Measurements from ENCODE around the gene CCDC57. TPM values are rescaled to one million over a fixed set of nuclear protein-coding genes. Genes with fewer than 3 reads are reported as not detected.

The CCDC57 gene
- total and polyA plus RNA-seq, 2 of the 8 experiments (the other 6 are each of a cell fraction or from before 2014, with no cell fraction given), result 8.4 to 12.9 TPM

- H3K27me3 ChIP-seq (replicated peaks in 1 of 4; ENCODE audit: control insufficient read depth in 3 of 4, extremely low read depth in 1 of 4, insufficient read depth in 3 of 4, low read length in 3 of 4), result no peaks in the 10 kb centered on the region
- FAIRE-seq, result no peak
- H3K4ac ChIP-seq (replicated peaks; ENCODE audit: insufficient read length, low read depth, low read length), result no peak overlapping the region
- 0 out of 2 replicates have a peak overlapping the region, but pooled peaks have one; percentile 44 for H2BK5ac ChIP-seq (ENCODE audit: low read depth, low read length)
- no peak overlapping the region for H3K14ac ChIP-seq (ENCODE audit: insufficient read length)
- no peak overlapping the region for H3K4me2 ChIP-seq (ENCODE audit: insufficient read depth in 1 of 2, low read depth in 2 of 2, low read length in 2 of 2)
- no peak overlapping the region for H3K27ac ChIP-seq (ENCODE audit: low read depth, low read length)
- H2BK12ac ChIP-seq (ENCODE audit: low read depth, low read length), result no peak overlapping the region
- no peak for DNase-seq (ENCODE audit: low read depth in 1 of 2, low spot score in 2 of 2)
- no peak overlapping the region for H3K18ac ChIP-seq (ENCODE audit: extremely low read depth, low read length)
- H2AK5ac ChIP-seq (ENCODE audit: low read depth, low read length), result no peak overlapping the region
- no peak overlapping the region for H2BK20ac ChIP-seq (ENCODE audit: low read length)
- no peak overlapping the region for H3K4me3 ChIP-seq (ENCODE audit: extremely low read depth in 1 of 4, insufficient read depth in 2 of 4, low read depth in 3 of 4, low read length in 4 of 4)
- H4K8ac ChIP-seq (ENCODE audit: extremely low read depth, insufficient read depth, low read length), result no peak overlapping the region; the same call in 1 of the 2 replicates
- no peak overlapping the region for H2AFZ ChIP-seq (ENCODE audit: low read length)
- peaks cover 7% of the 10 kb centered on the region for H3K79me1 ChIP-seq (ENCODE audit: low read depth, low read length)
- no peaks in the 10 kb centered on the region for H3K79me2 ChIP-seq (ENCODE audit: control insufficient read depth in 1 of 2, insufficient read depth in 2 of 2, low read length in 2 of 2)
- H3K9me3 ChIP-seq (ENCODE audit: insufficient read depth in 2 of 2, low read depth in 1 of 2, low read length in 1 of 2), result no peaks in the 10 kb centered on the region
- no peak overlapping the region for H2BK15ac ChIP-seq (ENCODE audit: low read length)
- CTCF ChIA-PET (ENCODE audit: partially characterized antibody), result interaction anchor here (0.9 to 1.3 kb wide), 2 partner anchors 12 to 22 kb away, joined by 3 read pairs; no protein-coding TSS in a partner anchor
- H4K91ac ChIP-seq (replicated peaks; ENCODE audit: insufficient read length, low read length), result no peak overlapping the region
- peaks cover 66 to 98% (median 92%) of the 10 kb centered on the region in 4 experiments for H3K36me3 ChIP-seq (ENCODE audit: control insufficient read depth in 2 of 4, insufficient read depth in 4 of 4, low read length in 3 of 4)
- H2BK120ac ChIP-seq (replicated peaks; ENCODE audit: low read depth, low read length), result no peak overlapping the region
- no peaks in the 10 kb centered on the region for H3K23me2 ChIP-seq (ENCODE audit: low read depth, low read length)
- TF ChIP-seq BACH1 (IDR thresholded peaks at IDR 0.05; ENCODE audit: low read length) (no peak), POLR2AphosphoS5 (IDR thresholded peaks at IDR 0.05; ENCODE audit: low read depth, low read length) (0 out of 2 replicates have a peak, but pooled peaks have one; percentile 2), ZNF274 (IDR thresholded peaks at IDR 0.05; ENCODE audit: borderline replicate concordance, extremely low read depth, low read length) (no peak)
- POLR2A ChIA-PET (ENCODE audit: partially characterized antibody), result interaction anchor here (0.6 to 12.5 kb wide), 9 partner anchors 4 to 68 kb away, joined by 3 to 105 read pairs (median 5); no protein-coding TSS in a partner anchor
- no peak overlapping the region for H3K9ac ChIP-seq (replicated peaks in 1 of 4; ENCODE audit: extremely low read depth in 1 of 4, low read depth in 3 of 4, low read length in 3 of 4)
- no peak overlapping the region for H3K23ac ChIP-seq (ENCODE audit: insufficient read length)
- H4K20me1 ChIP-seq (replicated peaks in 1 of 2; ENCODE audit: control insufficient read depth in 1 of 2, insufficient read depth in 2 of 2, low read length in 2 of 2), result peaks cover 26 to 78% of the 10 kb centered on the region in 2 experiments
- H3K56ac ChIP-seq (replicated peaks; ENCODE audit: insufficient read length, low read depth, low read length), result no peak overlapping the region
- no peaks in the 10 kb centered on the region for H3K4me1 ChIP-seq (replicated peaks in 1 of 4; ENCODE audit: control insufficient read depth in 3 of 4, insufficient read depth in 4 of 4, low read length in 3 of 4)
- H4K5ac ChIP-seq (ENCODE audit: insufficient read length, low read depth, low read length), result no peak overlapping the region
- 90% methylated on average over 22 of the region's 31 CpGs; no CpG with 5 or more reads in 1 of the 2 experiments for WGBS, 2 experiments (ENCODE audit: extremely low coverage in 1 of 2, insufficient coverage in 1 of 2, insufficient read length in 1 of 2, insufficient replicate concordance in 2 of 2, low coverage in 1 of 2, low lambda C conversion rate in 2 of 2, missing lambda C conversion rate in 1 of 2)
These were observed 128.1 kb downstream of the CCDC57 start for GRCh38 chr17:82084373-82085030.
